SK-N-DZ (cell line): Measurements from ENCODE around the gene CIRBP.

Experiments used
- DNase-seq: peaks from one replicate; pipeline ENCODE4 v3.0.0-alpha.2; 2015; ENCODE audit warnings: low spot score

The CIRBP gene

GRCh38 chr19:1267477-1268225, 1.5 kb upstream of the CIRBP start:
- DNase-seq = no peak

- DNase-seq = no peak
These were observed 687 bp upstream of the CIRBP start for GRCh38 chr19:1268226-1269064.

- peak; percentile 85 for DNase-seq
These were observed 513 bp downstream of the CIRBP start for GRCh38 chr19:1269478-1270212.

- no peak for DNase-seq
These were observed 1.2 kb downstream of the CIRBP start for GRCh38 chr19:1270213-1270853.

- no peak for DNase-seq
These were observed 1.9 kb downstream of the CIRBP start for GRCh38 chr19:1270854-1271527.

DNA sequence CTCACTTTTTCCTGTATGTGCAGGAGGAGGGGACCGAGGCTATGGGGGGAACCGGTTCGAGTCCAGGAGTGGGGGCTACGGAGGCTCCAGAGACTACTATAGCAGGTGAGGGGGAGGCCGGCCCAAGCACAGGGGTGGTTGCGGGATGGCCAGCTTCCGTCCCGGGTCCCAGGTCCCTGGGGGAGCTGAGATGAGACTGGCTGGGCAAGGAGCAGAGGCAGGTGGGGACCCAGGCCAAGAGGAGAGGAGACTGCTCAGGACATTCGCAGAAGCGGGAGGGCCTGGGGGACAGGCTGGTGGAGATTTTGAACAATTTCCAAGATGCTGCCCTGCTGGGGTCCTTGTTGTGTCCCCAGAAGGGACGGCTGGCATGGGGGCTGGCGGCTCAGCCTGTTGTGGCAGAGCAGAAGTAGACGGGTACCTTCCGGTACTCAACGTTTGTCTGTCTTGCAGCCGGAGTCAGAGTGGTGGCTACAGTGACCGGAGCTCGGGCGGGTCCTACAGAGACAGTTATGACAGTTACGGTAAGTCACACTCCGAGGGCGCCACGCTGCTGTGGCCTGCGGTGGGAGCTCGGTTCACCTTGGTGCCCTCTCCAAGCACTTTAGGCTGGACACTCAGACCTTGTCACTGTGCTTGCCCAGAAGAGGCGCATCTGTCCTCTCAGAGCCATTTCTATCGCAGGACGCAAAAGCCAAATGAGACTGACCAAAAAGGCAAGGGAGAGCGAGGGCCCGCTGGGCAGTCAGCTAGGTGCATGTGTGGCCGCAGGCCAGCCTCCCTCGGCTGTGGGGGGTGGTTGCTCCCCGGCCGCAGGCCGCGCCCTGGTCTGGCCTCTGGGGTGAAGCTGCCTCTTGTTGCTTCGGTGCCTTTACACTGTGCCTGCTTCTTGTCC, 2.6 kb downstream of the CIRBP start:
- DNase-seq = no peak

GRCh38 chr19:1272423-1273262, 3.5 kb downstream of the CIRBP start:
- no peak for DNase-seq

DNA sequence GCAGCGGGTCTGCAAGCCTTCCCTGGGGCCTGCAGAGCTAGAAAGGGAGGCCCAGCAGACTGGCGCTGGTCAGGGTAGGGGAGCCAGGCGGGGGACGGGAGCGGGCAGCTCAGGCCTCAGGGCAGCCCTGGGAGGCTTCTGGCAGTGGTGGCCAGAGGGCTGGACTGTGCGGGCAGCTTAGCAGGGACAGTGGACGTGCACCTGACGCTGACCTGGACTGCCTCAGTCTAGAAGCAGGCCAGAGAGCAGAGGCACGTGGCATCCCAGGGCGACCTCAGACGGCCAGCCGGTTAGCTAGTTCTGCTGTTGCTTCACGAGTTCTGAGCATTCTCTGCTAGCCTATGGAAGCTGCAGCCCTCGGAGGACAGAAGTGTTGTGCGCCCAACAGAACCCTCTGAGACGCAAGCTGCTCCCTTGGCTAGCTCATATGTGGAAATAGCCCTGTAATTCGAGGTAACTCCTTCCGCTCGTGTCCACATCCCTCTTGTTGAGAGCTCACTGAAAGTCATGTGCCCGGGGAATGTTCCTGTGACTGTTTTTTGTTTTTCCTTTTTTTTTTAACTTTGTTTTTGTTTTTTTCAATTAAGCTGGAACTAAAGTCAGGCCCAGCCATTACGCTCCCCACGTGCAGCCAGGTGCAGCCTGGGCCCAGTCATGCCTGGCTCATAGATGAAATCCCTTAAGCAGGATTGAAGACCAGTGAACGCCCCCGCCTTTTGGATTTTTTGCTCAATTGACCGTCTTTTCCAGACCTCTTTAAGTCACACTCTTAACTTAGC, 4.3 kb downstream of the CIRBP start:
- DNase-seq = no peak

GRCh38 chr19:1274081-1274851, 5.1 kb downstream of the CIRBP start:
- DNase-seq = no peak

- DNase-seq = no peak
These were observed 5.7 kb downstream of the CIRBP start for GRCh38 chr19:1274852-1275259.

GRCh38 chr19:1275260-1275975, 6.3 kb downstream of the CIRBP start, which contains the start of gene FAM174C:
TSS of gene FAM174C (plus strand) at chr19:1275530. CDS start at chr19:1275550, 20 bp downstream.
- DNase-seq = peak; percentile 96

GRCh38 chr19:1275976-1276627, 7.0 kb downstream of the CIRBP start:
- no peak for DNase-seq

DNA sequence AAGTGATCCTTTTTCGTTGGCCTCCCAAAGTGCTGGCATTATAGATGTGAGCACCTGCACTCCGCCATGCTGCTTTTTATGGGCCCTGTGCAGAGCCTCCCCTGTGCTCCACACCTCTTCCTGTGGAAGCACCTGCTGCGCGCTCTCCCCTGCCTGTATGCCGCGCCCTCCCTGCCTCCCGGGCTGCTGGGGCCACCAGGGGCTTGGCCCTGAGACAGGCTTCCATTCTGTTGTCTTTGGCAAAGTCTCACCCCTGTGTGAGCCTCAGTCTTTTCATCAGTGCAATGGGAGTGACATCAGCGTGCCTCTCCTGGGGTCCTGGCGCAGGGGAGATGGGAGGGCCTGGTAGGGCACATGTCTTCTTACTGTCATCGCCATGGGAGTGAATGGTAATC, 7.5 kb downstream of the CIRBP start:
- no peak for DNase-seq

DNA sequence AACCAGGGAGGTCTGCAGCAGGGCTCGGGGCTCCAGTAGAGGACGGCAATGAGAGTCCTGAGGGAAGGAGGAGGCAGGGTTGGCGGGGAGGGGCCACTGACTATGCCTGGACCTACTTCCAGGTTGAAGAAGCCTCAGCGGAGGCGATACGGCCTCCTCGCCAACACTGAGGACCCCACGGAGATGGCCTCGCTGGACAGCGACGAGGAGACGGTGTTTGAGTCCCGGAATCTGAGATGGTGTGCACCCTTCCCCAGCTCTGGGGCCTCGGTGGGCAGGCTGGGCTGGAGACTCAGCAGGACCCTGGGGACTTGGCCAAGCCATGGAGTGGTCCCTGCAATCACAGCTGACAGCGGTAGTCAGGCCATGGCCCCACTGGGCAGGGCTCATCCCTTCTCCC, 7.9 kb downstream of the CIRBP start:
- no peak for DNase-seq

- DNase-seq = no peak
These were observed 8.9 kb downstream of the CIRBP start for GRCh38 chr19:1278074-1278473.
